Nephron (organoid): Measurements from ENCODE around the gene PPP1CA.

Experiments used
- H3K27ac Mint-ChIP-seq, 3 experiments: 2 replicates each; pipeline ENCODE4 v1.8.0; 2020; ENCODE audit warnings: mixed read lengths in 3 of 3, mild to moderate bottlenecking in 2 of 3, moderate library complexity in 1 of 3
- H3K27me3 Mint-ChIP-seq: 2 replicates; pipeline ENCODE4 v1.8.0; 2021; ENCODE audit warnings: low read depth, mild to moderate bottlenecking, moderate library complexity, mixed read lengths
- H3K36me3 Mint-ChIP-seq: 2 replicates; pipeline ENCODE4 v1.8.0; 2020; ENCODE audit warnings: low read depth, mixed read lengths
- H3K4me1 Mint-ChIP-seq: 2 replicates; pipeline ENCODE4 v1.8.0; 2020; ENCODE audit warnings: mixed read lengths
- H3K4me3 Mint-ChIP-seq, 3 experiments: 2 replicates each; pipeline ENCODE4 v1.8.0; 2020; ENCODE audit warnings: mild to moderate bottlenecking in 3 of 3, mixed read lengths in 3 of 3, moderate library complexity in 2 of 3
- H3K9me3 Mint-ChIP-seq: 2 replicates; pipeline ENCODE4 v1.8.0; 2020; ENCODE audit warnings: mixed read lengths
- TF ChIP-seq, protein P1 (sequence below), 3 experiments: fragments of 200-600 bp; sonication (generic); IDR thresholded peaks; one replicate each; pipeline ENCODE4 v1.5.0; 2021; ENCODE audit warnings: antibody characterized with exemption in 3 of 3; ENCODE audit not compliant: unreplicated experiment in 3 of 3

PPP1CA gene

DNA sequence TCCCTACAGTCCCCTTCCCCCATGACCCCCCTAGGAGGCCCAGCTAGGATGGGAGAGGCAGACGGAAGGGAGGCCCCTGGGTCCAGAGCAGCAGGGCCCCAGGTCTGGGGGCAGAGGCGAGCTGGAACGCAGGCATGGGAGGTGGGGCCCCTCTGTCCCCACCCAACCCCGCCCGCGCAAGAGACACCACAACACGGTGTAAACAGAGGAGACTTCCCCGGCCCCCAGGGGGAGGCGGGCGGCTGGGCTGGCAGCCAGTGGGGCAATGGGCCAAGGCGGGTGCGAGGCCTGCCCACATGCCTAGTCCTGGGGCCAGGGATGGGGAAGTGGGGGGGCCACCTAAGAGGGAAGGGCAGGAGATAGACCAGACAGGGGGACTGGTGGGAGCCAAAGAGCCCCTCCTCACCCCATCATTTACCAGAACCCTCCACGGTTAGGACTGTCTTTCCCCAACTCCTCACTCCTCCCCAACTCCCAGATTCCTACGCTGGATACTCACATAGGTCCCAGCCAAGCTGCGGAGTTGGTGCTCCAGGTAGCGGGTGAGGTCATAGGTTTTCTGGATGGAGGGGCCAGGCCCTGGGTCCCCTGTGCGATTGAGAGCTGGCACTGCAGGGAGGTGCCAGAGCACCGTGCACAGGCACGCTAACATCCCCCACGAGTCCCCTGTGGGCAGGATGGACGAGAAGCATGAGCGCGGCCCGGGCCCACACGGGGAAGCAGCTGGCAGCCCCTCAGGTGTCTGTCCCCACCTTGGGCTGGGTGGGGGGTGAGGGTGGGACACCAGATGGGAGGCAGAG lies 34.5 kb downstream of the PPP1CA start:
- Mint-ChIP-seq H3K27ac (peak overlapping the region; percentile 88 to 95 (median 94)), H3K4me3 (peak overlapping the region in 1 of 3 experiments; percentile 58), H3K9me3 (no peaks in the 10 kb centered on the region), H3K27me3 (peaks cover 12% of the 10 kb centered on the region), H3K36me3 (peaks cover 5% of the 10 kb centered on the region), H3K4me1 (peaks cover 62% of the 10 kb centered on the region)
- TF ChIP-seq, protein P1, sequence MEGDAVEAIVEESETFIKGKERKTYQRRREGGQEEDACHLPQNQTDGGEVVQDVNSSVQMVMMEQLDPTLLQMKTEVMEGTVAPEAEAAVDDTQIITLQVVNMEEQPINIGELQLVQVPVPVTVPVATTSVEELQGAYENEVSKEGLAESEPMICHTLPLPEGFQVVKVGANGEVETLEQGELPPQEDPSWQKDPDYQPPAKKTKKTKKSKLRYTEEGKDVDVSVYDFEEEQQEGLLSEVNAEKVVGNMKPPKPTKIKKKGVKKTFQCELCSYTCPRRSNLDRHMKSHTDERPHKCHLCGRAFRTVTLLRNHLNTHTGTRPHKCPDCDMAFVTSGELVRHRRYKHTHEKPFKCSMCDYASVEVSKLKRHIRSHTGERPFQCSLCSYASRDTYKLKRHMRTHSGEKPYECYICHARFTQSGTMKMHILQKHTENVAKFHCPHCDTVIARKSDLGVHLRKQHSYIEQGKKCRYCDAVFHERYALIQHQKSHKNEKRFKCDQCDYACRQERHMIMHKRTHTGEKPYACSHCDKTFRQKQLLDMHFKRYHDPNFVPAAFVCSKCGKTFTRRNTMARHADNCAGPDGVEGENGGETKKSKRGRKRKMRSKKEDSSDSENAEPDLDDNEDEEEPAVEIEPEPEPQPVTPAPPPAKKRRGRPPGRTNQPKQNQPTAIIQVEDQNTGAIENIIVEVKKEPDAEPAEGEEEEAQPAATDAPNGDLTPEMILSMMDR (IDR thresholded peaks at IDR 0.05; ENCODE audit: unreplicated experiment in 3 of 3), result no peak

GRCh38 chr11:67366546-67366945 lies 35.1 kb downstream of the PPP1CA start:
- Mint-ChIP-seq H3K9me3 (no peaks in the 10 kb centered on the region), H3K4me1 (peaks cover 58% of the 10 kb centered on the region), H3K36me3 (peaks cover 5% of the 10 kb centered on the region), H3K27ac (peak overlapping the region; percentile 88 to 95 (median 94)), H3K4me3 (peak overlapping the region; percentile 44 to 70 (median 58)), H3K27me3 (peaks cover 8% of the 10 kb centered on the region)
- TF ChIP-seq, protein P1 (IDR thresholded peaks at IDR 0.05; ENCODE audit: unreplicated experiment in 3 of 3), result no peak

GRCh38 chr11:67365736-67366444 lies 35.8 kb downstream of the PPP1CA start:
- Mint-ChIP-seq H3K4me1 (peaks cover 51% of the 10 kb centered on the region), H3K27ac (peak overlapping the region; percentile 88 to 95 (median 94)), H3K27me3 (peaks cover 3% of the 10 kb centered on the region), H3K4me3 (peak overlapping the region; percentile 44 to 70 (median 58)), H3K36me3 (peaks cover 5% of the 10 kb centered on the region), H3K9me3 (no peaks in the 10 kb centered on the region)
- TF ChIP-seq, protein P1 (IDR thresholded peaks at IDR 0.05; ENCODE audit: unreplicated experiment in 3 of 3), result no peak

GRCh38 chr11:67364783-67365722 lies 36.6 kb downstream of the PPP1CA start:
- TF ChIP-seq, protein P1 (IDR thresholded peaks at IDR 0.05; ENCODE audit: unreplicated experiment in 3 of 3), result no peak
- Mint-ChIP-seq H3K27me3 (peaks cover 3% of the 10 kb centered on the region), H3K36me3 (peaks cover 5% of the 10 kb centered on the region), H3K4me3 (no peak overlapping the region), H3K4me1 (peaks cover 44% of the 10 kb centered on the region), H3K9me3 (no peaks in the 10 kb centered on the region), H3K27ac (peak overlapping the region; percentile 88 to 95 (median 94))

DNA sequence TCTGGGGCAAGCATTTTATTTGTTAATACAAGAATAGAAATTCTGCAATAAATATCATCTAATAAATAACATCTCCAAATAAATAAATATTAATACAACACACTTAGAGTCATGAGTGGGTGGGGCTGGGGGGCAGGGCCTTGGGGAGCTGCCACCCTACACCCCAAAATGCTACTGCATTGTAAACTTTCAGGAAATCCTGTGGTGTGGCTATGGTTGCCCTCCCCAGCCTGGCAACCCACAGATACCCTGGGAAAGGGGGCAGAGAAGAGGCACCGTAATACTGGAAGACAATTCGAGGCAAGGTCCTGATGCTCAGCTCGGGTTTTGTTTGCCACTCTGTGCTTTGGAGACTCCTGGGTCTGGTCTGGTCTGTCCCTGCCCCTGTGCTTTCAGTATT lies 37.5 kb downstream of the PPP1CA start:
- peaks cover 35% of the 10 kb centered on the region for H3K4me1 Mint-ChIP-seq
- H3K27ac Mint-ChIP-seq, result peak overlapping the region in 1 of 3 experiments; percentile 61
- peaks cover 3% of the 10 kb centered on the region for H3K27me3 Mint-ChIP-seq
- H3K36me3 Mint-ChIP-seq, result peaks cover 5% of the 10 kb centered on the region
- H3K4me3 Mint-ChIP-seq, result no peak overlapping the region
- H3K9me3 Mint-ChIP-seq, result no peaks in the 10 kb centered on the region
- TF ChIP-seq, protein P1 (IDR thresholded peaks at IDR 0.05; ENCODE audit: unreplicated experiment in 3 of 3), result no peak
